GM21619 (cell line): Measurements from ENCODE around the gene LIX1L.

ENCODE experiments used
- ATAC-seq: cut with Tn5 transposase; IDR thresholded peaks from one replicate; pipeline ENCODE4 v1.9.1; 2021; ENCODE audit not compliant: unreplicated experiment

The LIX1L gene

GRCh38 chr1:145897969-145898368 lies 59.8 kb downstream of the LIX1L start:
- ATAC-seq = no peak

GRCh38 chr1:145895471-145895870 lies 62.3 kb downstream of the LIX1L start:
- ATAC-seq = no peak

GRCh38 chr1:145893306-145894055 lies 64.3 kb downstream of the LIX1L start:
- ATAC-seq = no peak

- no peak for ATAC-seq
Measured at GRCh38 chr1:145892486-145893087, 65.2 kb downstream of the LIX1L start.

- no peak for ATAC-seq
Measured at GRCh38 chr1:145891587-145892485, 66.0 kb downstream of the LIX1L start.

GRCh38 chr1:145891143-145891542 lies 66.7 kb downstream of the LIX1L start:
- no peak for ATAC-seq

- ATAC-seq = no peak
Measured at GRCh38 chr1:145889722-145890121, 68.1 kb downstream of the LIX1L start.

- no peak for ATAC-seq
Measured at GRCh38 chr1:145887631-145888030, 70.2 kb downstream of the LIX1L start.

- no peak for ATAC-seq
Measured at GRCh38 chr1:145886816-145887215, 71.0 kb downstream of the LIX1L start.

- ATAC-seq = no peak
Measured at GRCh38 chr1:145886390-145886789, 71.4 kb downstream of the LIX1L start.

GRCh38 chr1:145885738-145886287 lies 72.0 kb downstream of the LIX1L start, which contains the start of gene ANKRD35:
TSS of gene ANKRD35 (minus strand) at chr1:145885866. CDS start at chr1:145885758, 108 bp downstream.
- ATAC-seq = peak; percentile 99

- ATAC-seq = no peak
Measured at GRCh38 chr1:145884675-145885074, 73.1 kb downstream of the LIX1L start.
